Measurements from ENCODE around the gene IL26. TPM values are rescaled to one million over a fixed set of nuclear protein-coding genes. Genes with fewer than 3 reads are reported as not detected.
"Not testable (repeated sequence)": the region's sequence is repeated elsewhere in the genome, so short reads cannot be mapped to it uniquely, and the experiment has no call there.

The IL26 gene
- total RNA-seq, 1 donor from 2014 or later: not detected

- no peak for DNase-seq
Observed at GRCh38 chr12:68239309-68239982, 13.8 kb upstream of the IL26 start.

DNA sequence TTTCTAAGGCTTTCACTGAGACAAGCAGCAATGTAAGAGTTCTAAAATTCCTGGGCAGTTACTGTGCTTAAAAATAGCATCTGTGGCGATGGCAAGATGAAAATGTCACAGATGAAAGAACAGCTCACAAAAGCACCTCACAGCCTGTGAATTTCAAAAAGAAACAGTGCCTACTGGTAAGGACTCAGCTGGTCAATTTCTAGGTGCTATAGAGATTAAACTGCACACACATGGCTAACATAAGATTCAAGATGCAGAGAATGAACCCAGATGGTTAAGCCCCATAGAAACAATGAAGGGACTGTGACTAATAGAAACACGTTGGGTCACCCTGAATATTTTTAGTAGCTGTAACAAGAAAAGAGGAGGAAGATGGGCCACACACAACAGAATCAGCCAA, 12.0 kb upstream of the IL26 start:
- no peak for DNase-seq

DNA sequence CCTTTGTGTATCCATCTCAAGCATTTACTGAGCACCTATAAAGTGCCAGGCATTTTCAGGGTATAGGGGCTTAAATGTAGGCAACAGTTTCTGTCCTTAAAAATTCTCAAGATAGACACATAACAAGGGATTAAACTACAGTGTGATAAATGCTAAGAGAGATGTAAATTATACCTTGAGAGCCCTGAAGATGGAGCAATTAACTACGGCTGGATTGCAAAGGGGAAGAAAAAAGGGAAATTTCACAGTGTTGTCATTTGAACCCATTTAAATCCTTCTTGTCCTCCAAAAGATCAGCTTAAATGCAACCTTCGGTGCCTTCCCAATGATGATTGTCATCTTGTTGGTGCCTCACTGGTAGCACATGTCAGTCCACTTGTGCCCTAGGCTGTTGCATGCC, 11.5 kb upstream of the IL26 start:
- DNase-seq: no peak

DNA sequence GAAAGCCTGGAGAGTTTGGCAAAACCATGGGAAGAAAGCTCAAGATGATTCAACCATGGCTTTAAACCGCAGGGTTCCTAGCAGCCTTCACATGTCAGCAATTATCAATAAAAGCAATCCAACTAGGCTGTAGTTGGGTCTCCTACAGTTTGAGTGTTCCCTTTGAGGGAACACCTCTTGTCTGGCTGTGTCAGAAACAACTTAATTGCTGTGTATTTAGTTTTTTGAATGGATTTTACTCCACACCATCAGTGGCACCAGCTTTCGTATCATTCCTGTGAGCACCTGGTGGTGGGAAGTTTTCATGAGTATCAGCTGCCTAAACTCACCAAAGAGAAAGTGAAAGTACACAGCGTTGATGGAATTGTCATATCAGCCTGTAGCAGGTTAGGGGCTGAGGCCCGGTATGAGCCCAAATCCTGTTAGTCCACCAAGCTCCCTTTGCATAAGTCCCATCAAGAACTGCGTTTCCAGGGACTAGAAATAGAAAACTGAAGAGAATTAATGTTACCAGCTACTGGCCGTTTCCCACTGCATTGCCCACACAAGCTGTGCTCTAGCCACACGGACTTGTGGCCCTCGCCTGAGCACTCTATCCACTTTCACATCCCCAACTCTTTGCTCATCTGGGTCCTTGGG, 10.9 kb upstream of the IL26 start:
- DNase-seq: no peak

- no peak for DNase-seq
Observed at GRCh38 chr12:68235576-68235975, 10.0 kb upstream of the IL26 start.

DNA sequence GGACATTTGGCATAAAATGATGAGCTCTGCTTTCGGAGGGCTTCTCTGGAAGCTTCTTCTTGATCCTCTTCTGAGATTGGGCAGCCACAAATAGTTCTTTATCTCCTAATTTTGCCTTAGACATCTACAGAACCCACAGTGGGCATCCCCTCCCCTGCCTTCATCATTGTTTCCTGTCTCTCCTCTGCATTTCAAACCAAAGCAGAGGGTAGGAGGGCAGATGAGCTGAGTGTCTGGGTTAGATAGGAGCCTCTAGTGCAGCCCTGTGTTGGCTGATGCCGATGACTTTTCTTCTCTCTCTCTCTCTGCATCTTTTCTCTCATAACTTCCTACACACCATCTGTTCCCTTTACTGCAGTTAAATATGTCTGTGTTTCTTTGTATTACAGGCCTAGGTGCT, 8.5 kb upstream of the IL26 start:
- no peak for DNase-seq

- DNase-seq: no peak
Observed at GRCh38 chr12:68233498-68233897, 7.9 kb upstream of the IL26 start.

GRCh38 chr12:68231691-68232090, 6.1 kb upstream of the IL26 start:
- no peak for DNase-seq

DNA sequence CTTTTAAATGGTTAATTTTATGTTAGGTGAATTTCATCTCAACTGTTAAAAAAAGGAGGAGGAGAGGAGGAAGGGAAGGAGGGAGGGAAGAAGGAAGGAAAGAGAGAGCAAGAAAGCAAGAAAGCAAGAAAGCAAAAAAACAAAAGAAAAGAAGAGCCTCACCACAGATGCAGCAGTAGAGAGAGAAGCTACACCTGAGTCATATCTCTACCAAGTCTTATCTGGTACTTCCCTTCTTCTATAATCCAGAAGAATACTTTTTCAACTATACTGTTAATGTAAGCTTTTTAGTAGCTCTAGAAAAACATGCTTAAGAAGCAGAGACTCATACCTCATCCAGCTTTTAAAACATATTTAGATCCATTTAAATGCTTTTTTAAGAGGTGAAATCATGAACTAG, 5.6 kb upstream of the IL26 start:
- DNase-seq: no peak

GRCh38 chr12:68229956-68230355, 4.3 kb upstream of the IL26 start:
- DNase-seq: no peak

DNA sequence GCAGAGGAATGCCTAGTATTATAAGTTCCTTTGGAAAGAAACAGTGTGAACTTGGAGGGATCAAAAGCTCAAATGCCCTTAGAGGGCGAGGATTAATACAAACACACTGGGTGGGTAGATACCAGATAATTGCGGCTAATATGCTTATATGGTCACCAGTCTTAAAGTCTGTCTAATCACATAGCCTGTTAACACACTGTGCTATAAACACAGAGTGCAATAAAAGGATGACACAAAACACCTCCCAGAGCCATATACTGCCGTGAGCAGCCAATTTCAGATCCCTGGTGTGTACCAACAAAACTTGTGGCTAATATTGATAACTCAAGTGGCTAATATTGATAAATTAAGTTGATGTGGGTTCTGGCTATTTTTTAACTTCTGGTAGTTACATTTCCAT, 1.7 kb upstream of the IL26 start:
- no peak for DNase-seq

- no peak for DNase-seq
Observed at GRCh38 chr12:68224613-68225285, 861 bp downstream of the IL26 start.

GRCh38 chr12:68223067-68223747, 2.4 kb downstream of the IL26 start:
- peak; percentile 82 for DNase-seq

DNA sequence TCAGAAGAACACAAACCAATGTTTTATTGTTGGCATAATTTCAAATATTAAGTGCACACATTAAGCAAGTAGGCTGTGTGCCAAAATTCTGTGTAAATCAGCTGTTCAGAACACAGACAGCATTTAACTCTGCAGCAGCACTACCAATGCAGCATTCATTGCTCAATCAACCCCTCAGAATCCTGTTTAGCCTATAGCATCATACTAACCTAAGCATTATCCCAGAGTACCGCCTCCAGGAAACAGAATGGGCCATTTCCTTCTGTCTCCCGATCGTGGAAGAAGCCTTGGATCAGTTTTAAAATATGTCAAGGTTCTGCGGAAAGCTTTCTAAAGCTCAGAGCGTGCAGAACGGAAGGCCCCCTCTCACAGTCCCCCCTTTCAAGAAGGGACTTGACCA, 3.3 kb downstream of the IL26 start:
- no peak for DNase-seq

- DNase-seq: no peak
Observed at GRCh38 chr12:68221497-68221896, 4.1 kb downstream of the IL26 start.

DNA sequence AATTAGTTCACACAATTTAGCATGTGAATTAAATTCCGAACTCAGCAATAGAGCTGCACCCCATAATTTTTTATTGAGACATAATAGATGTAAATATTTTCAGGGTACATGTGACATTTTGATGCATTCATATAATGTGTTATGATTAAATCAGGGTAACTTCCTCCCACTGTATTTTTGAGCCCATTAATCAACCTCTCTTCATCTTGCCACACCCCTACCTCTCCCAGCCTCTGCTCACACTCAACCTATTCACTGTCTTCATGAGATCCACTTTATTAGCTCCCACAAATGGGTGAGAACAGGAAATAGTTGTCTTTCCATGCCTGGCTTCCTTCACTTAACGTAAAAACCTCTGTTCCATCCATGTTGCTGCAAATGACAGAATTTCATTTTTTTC, 14.7 kb downstream of the IL26 start:
- DNase-seq: no peak

- not testable (repeated sequence) for DNase-seq
Observed at GRCh38 chr12:68209048-68209728, 16.4 kb downstream of the IL26 start.

- DNase-seq: no peak
Observed at GRCh38 chr12:68207276-68207675, 18.3 kb downstream of the IL26 start.

DNA sequence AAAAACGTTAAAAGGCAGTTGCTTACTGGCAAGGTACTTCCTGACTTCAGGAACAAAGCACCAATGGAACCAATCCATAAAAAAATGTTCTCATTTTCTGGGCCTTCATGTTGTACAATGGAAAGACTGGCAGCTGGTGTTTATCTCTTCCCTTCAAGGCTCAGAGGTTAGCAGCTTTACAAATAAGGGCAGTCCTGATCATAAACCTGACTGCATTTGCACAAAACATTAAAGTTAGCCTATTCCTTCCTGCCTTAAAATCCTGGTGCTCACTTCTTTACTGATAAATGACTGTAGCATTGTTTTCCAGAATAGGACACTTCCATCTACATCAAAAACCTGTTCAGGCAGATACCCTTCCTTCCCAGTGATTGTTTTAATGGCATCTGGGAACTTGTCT, 19.2 kb downstream of the IL26 start:
- DNase-seq: no peak

GRCh38 chr12:68203460-68203875, 22.1 kb downstream of the IL26 start:
- DNase-seq: no peak

GRCh38 chr12:68200854-68201253, 24.8 kb downstream of the IL26 start:
- DNase-seq: no peak

GRCh38 chr12:68199127-68199526, 26.5 kb downstream of the IL26 start:
- no peak for DNase-seq

Measured in skin of body (tissue), 2 donors.